ENCODE measurements around the gene CHRNG.

The CHRNG gene

GRCh38 chr2:232543928-232544631, 4.6 kb downstream of the CHRNG start:
- no peak overlapping the region for H3K27ac ChIP-seq (ENCODE audit: extremely low read depth, low read depth, low read length)
- H3K4me1 ChIP-seq (ENCODE audit: control insufficient read depth, insufficient read depth, low read length) = no peaks in the 10 kb centered on the region
- peaks cover 12 to 29% of the 10 kb centered on the region in 2 experiments; a peak in 2 of 3 replicates for H3K36me3 ChIP-seq (ENCODE audit: control insufficient read depth in 2 of 2, insufficient read depth in 1 of 2, low read length in 2 of 2)
- H3K9me3 ChIP-seq (ENCODE audit: control insufficient read depth, insufficient read depth, low read depth, low read length) = no peaks in the 10 kb centered on the region
- CTCF ChIA-PET = interaction anchor here (1.0 to 1.7 kb wide), 2 partner anchors 20 to 22 kb away, joined by 3 to 4 read pairs; no protein-coding TSS in a partner anchor
- H3K4me3 ChIP-seq (ENCODE audit: low read depth, low read length) = no peak overlapping the region
- peak; percentile 64 for TF ChIP-seq ZBTB20 (tag by site-specific recombination; IDR thresholded peaks at IDR 0.05)
- TF ChIP-seq ZNF624 (tag by site-specific recombination; IDR thresholded peaks at IDR 0.05) = no peak
- no peak for TF ChIP-seq MZF1 (tag by site-specific recombination; IDR thresholded peaks at IDR 0.05; ENCODE audit: borderline replicate concordance)
- POLR2A ChIA-PET = no interaction called here

GRCh38 chr2:232544674-232545073, 5.2 kb downstream of the CHRNG start:
- Histone ChIP-seq H3K4me1 (ENCODE audit: control insufficient read depth, insufficient read depth, low read length) (no peaks in the 10 kb centered on the region), H3K9me3 (ENCODE audit: control insufficient read depth, insufficient read depth, low read depth, low read length) (no peaks in the 10 kb centered on the region), H3K27ac (ENCODE audit: extremely low read depth, low read depth, low read length) (no peak overlapping the region), H3K4me3 (ENCODE audit: low read depth, low read length) (no peak overlapping the region), H3K36me3 (ENCODE audit: control insufficient read depth in 2 of 2, insufficient read depth in 1 of 2, low read length in 2 of 2) (peaks cover 12 to 29% of the 10 kb centered on the region in 2 experiments; a peak in 2 of 3 replicates)
- TF ChIP-seq ZFHX2 (tag by site-specific recombination; conservative IDR thresholded peaks at IDR 0.05) (no peak), ZNF214 (tag by site-specific recombination; IDR thresholded peaks at IDR 0.05; ENCODE audit: borderline replicate concordance) (no peak), ZBTB8A (tag by site-specific recombination; IDR thresholded peaks at IDR 0.05) (no peak), ZNF341 (tag by site-specific recombination; IDR thresholded peaks at IDR 0.05; ENCODE audit: low read depth) (no peak), ZNF391 (tag by site-specific recombination; IDR thresholded peaks at IDR 0.05; ENCODE audit: borderline replicate concordance, low read depth) (no peak)
- ChIA-PET POLR2A (no interaction called here), CTCF (interaction anchor here (1.0 to 1.7 kb wide), 2 partner anchors 21 to 23 kb away, joined by 3 to 4 read pairs; no protein-coding TSS in a partner anchor)

- ChIA-PET CTCF (no interaction called here), POLR2A (interaction anchor here (0.7 kb wide), 2 partner anchors 11 to 46 kb away, joined by 4 read pairs; no protein-coding TSS in a partner anchor)
- no peaks in the 10 kb centered on the region for H3K4me1 ChIP-seq (ENCODE audit: control insufficient read depth, insufficient read depth, low read length)
- H3K36me3 ChIP-seq (ENCODE audit: control insufficient read depth in 2 of 2, insufficient read depth in 1 of 2, low read length in 2 of 2) = peaks cover 12 to 29% of the 10 kb centered on the region in 2 experiments; a peak in 2 of 3 replicates
- H3K4me3 ChIP-seq (ENCODE audit: low read depth, low read length) = no peak overlapping the region
- H3K9me3 ChIP-seq (ENCODE audit: control insufficient read depth, insufficient read depth, low read depth, low read length) = no peaks in the 10 kb centered on the region
- no peak overlapping the region for H3K27ac ChIP-seq (ENCODE audit: extremely low read depth, low read depth, low read length)
- TF ChIP-seq ZFP37 (tag by site-specific recombination; IDR thresholded peaks at IDR 0.05) = no peak
- no peak for TF ChIP-seq ZNF366 (tag by site-specific recombination; conservative IDR thresholded peaks at IDR 0.05)
- no peak for TF ChIP-seq ZNF433 (tag by site-specific recombination; IDR thresholded peaks at IDR 0.05; ENCODE audit: low read depth)
- TF ChIP-seq ZNF792 (tag by site-specific recombination; IDR thresholded peaks at IDR 0.05) = no peak
- TF ChIP-seq PBX3 (CRISPR knock-in tag; IDR thresholded peaks at IDR 0.05) = no peak
- TF ChIP-seq ZNF398 (tag by site-specific recombination; IDR thresholded peaks at IDR 0.05) = no peak
- no peak for TF ChIP-seq ZNF837 (tag by site-specific recombination; IDR thresholded peaks at IDR 0.05)
- no peak for TF ChIP-seq REPIN1 (tag by site-specific recombination; IDR thresholded peaks at IDR 0.05; ENCODE audit: low read depth)
- no peak for TF ChIP-seq CTCF (tag by site-specific recombination; IDR thresholded peaks at IDR 0.05)
- no peak for TF ChIP-seq REST (tag by site-specific recombination; IDR thresholded peaks at IDR 0.05)
- no peak for TF ChIP-seq ZSCAN5A (tag by site-specific recombination; IDR thresholded peaks at IDR 0.05)
Observed at GRCh38 chr2:232545511-232546375, 6.3 kb downstream of the CHRNG start.
